Kidney epithelial cell (primary cell): Measurements from ENCODE around the gene PCSK1N. TPM values are rescaled to one million over a fixed set of nuclear protein-coding genes. Genes with fewer than 3 reads are reported as not detected.

Source experiments
- DNase-seq: peaks from one replicate; pipeline ENCODE4 v3.0.0-alpha.2; 2010; ENCODE audit warnings: low read depth
- H3K27me3 ChIP-seq: 2 replicates; pipeline ENCODE4 v1.6.0; 2011; ENCODE audit warnings: low read length; ENCODE audit not compliant: control insufficient read depth, insufficient read depth
- H3K36me3 ChIP-seq: 2 replicates; pipeline ENCODE4 v1.5.1; 2011; ENCODE audit warnings: low read length; ENCODE audit not compliant: control insufficient read depth, insufficient read depth
- H3K4me3 ChIP-seq: 2 replicates; pipeline ENCODE4 v1.5.1; 2011; ENCODE audit warnings: low read depth, mild to moderate bottlenecking, control low read depth, low read length
- CTCF ChIP-seq: IDR thresholded peaks from 2 replicates; pipeline ENCODE4 v1.5.1; 2011; ENCODE audit warnings: mild to moderate bottlenecking, moderate library complexity, low read length, control low read depth, inconsistent platforms; ENCODE audit not compliant: insufficient read depth, poor library complexity, severe bottlenecking
- total RNA-seq: library from RNA; depleted of rRNA; stranded (reverse); fragments of >200 nt; gene quantifications from 2 replicates; pipeline ENCODE4 v1.2.3, GENCODE V29; 2015

PCSK1N gene
- total RNA-seq, 1 donor from 2014 or later: 42.5 TPM

- H3K36me3 ChIP-seq: no peaks in the 10 kb centered on the region
- no peak for DNase-seq
- no peak overlapping the region for H3K4me3 ChIP-seq
- no peak for TF ChIP-seq CTCF
- H3K27me3 ChIP-seq: no peaks in the 10 kb centered on the region
These were observed 50.7 kb downstream of the PCSK1N start for GRCh38 chrX:48784726-48785125.

- H3K4me3 ChIP-seq: no peak overlapping the region
- no peak for TF ChIP-seq CTCF
- no peak for DNase-seq
These were observed 52.6 kb downstream of the PCSK1N start for GRCh38 chrX:48782795-48783194.

GRCh38 chrX:48782216-48782615 lies 53.2 kb downstream of the PCSK1N start:
- TF ChIP-seq CTCF: no peak
- no peak for DNase-seq
- Histone ChIP-seq H3K27me3 (no peaks in the 10 kb centered on the region), H3K36me3 (no peaks in the 10 kb centered on the region), H3K4me3 (no peak overlapping the region)

More at GRCh38 chrX:48782795-48783194, 52.6 kb downstream of the PCSK1N start:
- H3K36me3 ChIP-seq: no peaks in the 10 kb centered on the region
- H3K27me3 ChIP-seq: no peaks in the 10 kb centered on the region

- no peaks in the 10 kb centered on the region for H3K27me3 ChIP-seq
- no peak for TF ChIP-seq CTCF
- no peak for DNase-seq
- H3K4me3 ChIP-seq: no peak overlapping the region
- H3K36me3 ChIP-seq: no peaks in the 10 kb centered on the region
These were observed 53.7 kb downstream of the PCSK1N start for GRCh38 chrX:48781705-48782104.

Other genes starting within 250 kb of the PCSK1N start
- 117 and 122 TPM in 2 replicates for gene WDR13, start 238.1 kb downstream of the PCSK1N start, total RNA-seq
- 2.2 TPM in 1 of 2 replicates, not detected in the other for gene WAS, start 151.8 kb downstream of the PCSK1N start, total RNA-seq
- 7.6 and 10.9 TPM in 2 replicates for gene SUV39H1, start 138.9 kb downstream of the PCSK1N start, total RNA-seq
- gene GLOD5, start 73.9 kb downstream of the PCSK1N start, total RNA-seq: not detected in 2 replicates
- not detected in 2 replicates for gene GATA1, start 49.0 kb downstream of the PCSK1N start, total RNA-seq
- 52.5 and 62.6 TPM in 2 replicates for gene HDAC6, start 33.5 kb downstream of the PCSK1N start, total RNA-seq
- gene ERAS, start 9.1 kb downstream of the PCSK1N start, total RNA-seq: not detected in 2 replicates
- gene TIMM17B, start 62.2 kb upstream of the PCSK1N start, total RNA-seq: 89.4 and 100 TPM in 2 replicates
- 73.2 and 92.5 TPM in 2 replicates for gene PQBP1, start 62.3 kb upstream of the PCSK1N start, total RNA-seq
- gene SLC35A2, start 76.0 kb upstream of the PCSK1N start, total RNA-seq: 34.3 and 40.9 TPM in 2 replicates
- 6.8 and 7.9 TPM in 2 replicates for gene PIM2, start 83.4 kb upstream of the PCSK1N start, total RNA-seq
- gene OTUD5, start 122.0 kb upstream of the PCSK1N start, total RNA-seq: 51.7 and 56.0 TPM in 2 replicates
- 0.67 and 1.6 TPM in 2 replicates for gene KCND1, start 136.2 kb upstream of the PCSK1N start, total RNA-seq
- gene GRIPAP1, start 166.7 kb upstream of the PCSK1N start, total RNA-seq: 25.8 and 31.1 TPM in 2 replicates
- gene TFE3, start 207.7 kb upstream of the PCSK1N start, total RNA-seq: 55.6 and 63.3 TPM in 2 replicates
- gene CCDC120, start 223.4 kb upstream of the PCSK1N start, total RNA-seq: 5.5 and 6.4 TPM in 2 replicates
- 16.8 and 18.1 TPM in 2 replicates for gene PRAF2, start 238.4 kb upstream of the PCSK1N start, total RNA-seq
- gene WDR45, start 244.3 kb upstream of the PCSK1N start, total RNA-seq: 115 and 117 TPM in 2 replicates